ENCODE data around the gene AKAP1. TPM values are rescaled to one million over a fixed set of nuclear protein-coding genes. Genes with fewer than 3 reads are reported as not detected.

AKAP1 gene
- total RNA-seq, 1 donor from 2014 or later, result 127 TPM

- Histone ChIP-seq H3K27ac (no peak overlapping the region), H3K27me3 (no peaks in the 10 kb centered on the region), H3K4me3 (no peak overlapping the region), H3K4me1 (peaks cover 0 to 3% of the 10 kb centered on the region in 2 donors), H3K36me3 (no peaks in the 10 kb centered on the region), H3K9me3 (no peaks in the 10 kb centered on the region)
- DNase-seq (ENCODE audit: low spot score in 2 of 2), result no peak
- no peak for TF ChIP-seq CTCF (IDR thresholded peaks at IDR 0.05)
- intact Hi-C loops (cut with DNase I), result no loop called here
Observed at GRCh38 chr17:57077000-57077399, 8.0 kb upstream of the AKAP1 start.

- Histone ChIP-seq H3K9me3 (no peaks in the 10 kb centered on the region), H3K4me3 (no peak overlapping the region), H3K4me1 (peaks cover 0 to 3% of the 10 kb centered on the region in 2 donors), H3K27ac (no peak overlapping the region), H3K36me3 (no peaks in the 10 kb centered on the region), H3K27me3 (no peaks in the 10 kb centered on the region)
- TF ChIP-seq CTCF (IDR thresholded peaks at IDR 0.05), result no peak
- no peak for DNase-seq (ENCODE audit: low spot score in 2 of 2)
- intact Hi-C loops (cut with DNase I), result no loop called here
Observed at GRCh38 chr17:57078274-57078673, 6.8 kb upstream of the AKAP1 start.

- DNase-seq (ENCODE audit: low spot score in 2 of 2), result no peak
- Histone ChIP-seq H3K27ac (no peak overlapping the region), H3K36me3 (no peaks in the 10 kb centered on the region), H3K27me3 (no peaks in the 10 kb centered on the region), H3K9me3 (no peaks in the 10 kb centered on the region), H3K4me1 (peaks cover 0 to 8% of the 10 kb centered on the region in 2 donors), H3K4me3 (no peak overlapping the region)
- intact Hi-C loops (cut with DNase I), result loop anchor here (10.0 kb wide), 2 partner anchors 246 to 1004 kb away; partner anchors contain the start of genes C17orf67, DGKE and DYNLL2
- no peak for TF ChIP-seq CTCF (IDR thresholded peaks at IDR 0.05)
Observed at GRCh38 chr17:57080718-57081117, 4.3 kb upstream of the AKAP1 start.

- Histone ChIP-seq H3K4me3 (no peak overlapping the region), H3K4me1 (peaks cover 2 to 15% of the 10 kb centered on the region in 2 donors), H3K27me3 (no peaks in the 10 kb centered on the region), H3K27ac (no peak overlapping the region), H3K36me3 (no peaks in the 10 kb centered on the region), H3K9me3 (no peaks in the 10 kb centered on the region)
- intact Hi-C loops (cut with DNase I), result loop anchor here (10.0 kb wide), 2 partner anchors 248 to 1002 kb away; partner anchors contain the start of genes C17orf67, DGKE and DYNLL2
- DNase-seq (ENCODE audit: low spot score in 2 of 2), result no peak
- no peak for TF ChIP-seq CTCF (IDR thresholded peaks at IDR 0.05)
Observed at GRCh38 chr17:57082441-57082840, 2.6 kb upstream of the AKAP1 start.

- no peak for TF ChIP-seq CTCF (IDR thresholded peaks at IDR 0.05)
- H3K9me3 ChIP-seq, result no peaks in the 10 kb centered on the region
- peak overlapping the region; percentile 82 to 98 for H3K4me3 ChIP-seq
- H3K27me3 ChIP-seq, result no peaks in the 10 kb centered on the region
- H3K27ac ChIP-seq, result peak overlapping the region; percentile 94 to 98
- no peaks in the 10 kb centered on the region for H3K36me3 ChIP-seq
- no peak for DNase-seq (ENCODE audit: low spot score in 2 of 2)
- peaks cover 3 to 28% of the 10 kb centered on the region in 2 donors for H3K4me1 ChIP-seq
- intact Hi-C loops (cut with DNase I), result loop anchor here (2.0 to 10.0 kb wide), 3 partner anchors 38 to 1000 kb away; partner anchors contain the start of genes C17orf67, DGKE and DYNLL2
Observed at GRCh38 chr17:57084361-57084801, 665 bp upstream of the AKAP1 start.

Data from ascending aorta (tissue), 2 donors.